ES-I3 (cell line): Measurements from ENCODE around the gene ADAM33.

Experiments
- H3K36me3 ChIP-seq: 2 replicates; pipeline ENCODE4 v1.6.1; 2013; ENCODE audit warnings: mild to moderate bottlenecking, low read length, control low read depth, moderate library complexity; ENCODE audit not compliant: insufficient read depth
- H3K4me1 ChIP-seq: 2 replicates; pipeline ENCODE4 v1.6.1; 2013; ENCODE audit warnings: mild to moderate bottlenecking, control low read depth, low read length; ENCODE audit not compliant: insufficient read depth
- H3K9ac ChIP-seq: 2 replicates; pipeline ENCODE4 v1.6.1; 2013; ENCODE audit warnings: low read depth, mild to moderate bottlenecking, low read length, moderate library complexity
- H3K9me3 ChIP-seq: 2 replicates; pipeline ENCODE4 v1.6.1; 2013; ENCODE audit warnings: mild to moderate bottlenecking, low read length, moderate library complexity; ENCODE audit not compliant: control insufficient read depth, insufficient read depth

The ADAM33 gene

GRCh38 chr20:3659492-3660261, 22.1 kb downstream of the ADAM33 start:
- H3K36me3 ChIP-seq = no peaks in the 10 kb centered on the region
- H3K9me3 ChIP-seq = no peaks in the 10 kb centered on the region; the same call in 1 of the 2 replicates
- no peak overlapping the region for H3K9ac ChIP-seq

GRCh38 chr20:3658716-3659491, 22.9 kb downstream of the ADAM33 start:
- no peaks in the 10 kb centered on the region; the same call in 1 of the 2 replicates for H3K4me1 ChIP-seq
- H3K9me3 ChIP-seq = no peaks in the 10 kb centered on the region; the same call in 1 of the 2 replicates
- no peak overlapping the region for H3K9ac ChIP-seq
- H3K36me3 ChIP-seq = no peaks in the 10 kb centered on the region

More at GRCh38 chr20:3659492-3660261, 22.1 kb downstream of the ADAM33 start:
- H3K4me1 ChIP-seq = no peaks in the 10 kb centered on the region; the same call in 1 of the 2 replicates

GRCh38 chr20:3658019-3658715, 23.6 kb downstream of the ADAM33 start:
- no peak overlapping the region for H3K9ac ChIP-seq
- no peaks in the 10 kb centered on the region for H3K36me3 ChIP-seq
- no peaks in the 10 kb centered on the region; the same call in 1 of the 2 replicates for H3K4me1 ChIP-seq
- no peaks in the 10 kb centered on the region; the same call in 1 of the 2 replicates for H3K9me3 ChIP-seq

- no peak overlapping the region for H3K9ac ChIP-seq
- H3K36me3 ChIP-seq = 0 out of 2 replicates have a peak, but pooled peaks cover 4% of the 10 kb centered on the region
- no peaks in the 10 kb centered on the region for H3K9me3 ChIP-seq
- no peaks in the 10 kb centered on the region; the same call in 1 of the 2 replicates for H3K4me1 ChIP-seq
Measured at GRCh38 chr20:3655131-3655405, 26.7 kb downstream of the ADAM33 start.

GRCh38 chr20:3654326-3655130, 27.3 kb downstream of the ADAM33 start:
- Histone ChIP-seq H3K4me1 (no peaks in the 10 kb centered on the region; the same call in 1 of the 2 replicates), H3K36me3 (0 out of 2 replicates have a peak, but pooled peaks cover 4% of the 10 kb centered on the region), H3K9me3 (no peaks in the 10 kb centered on the region), H3K9ac (no peak overlapping the region)

- Histone ChIP-seq H3K9me3 (no peaks in the 10 kb centered on the region), H3K4me1 (no peaks in the 10 kb centered on the region; the same call in 1 of the 2 replicates), H3K36me3 (0 out of 2 replicates have a peak, but pooled peaks cover 4% of the 10 kb centered on the region), H3K9ac (no peak overlapping the region)
Measured at GRCh38 chr20:3653921-3654320, 27.9 kb downstream of the ADAM33 start.

GRCh38 chr20:3652676-3653596, 28.9 kb downstream of the ADAM33 start:
- Histone ChIP-seq H3K4me1 (no peaks in the 10 kb centered on the region), H3K9me3 (no peaks in the 10 kb centered on the region), H3K9ac (no peak overlapping the region), H3K36me3 (0 out of 2 replicates have a peak, but pooled peaks cover 4% of the 10 kb centered on the region)

GRCh38 chr20:3652221-3652620, 29.6 kb downstream of the ADAM33 start:
- H3K9me3 ChIP-seq = no peaks in the 10 kb centered on the region
- no peak overlapping the region for H3K9ac ChIP-seq
- H3K36me3 ChIP-seq = 0 out of 2 replicates have a peak, but pooled peaks cover 4% of the 10 kb centered on the region
- no peaks in the 10 kb centered on the region for H3K4me1 ChIP-seq

GRCh38 chr20:3651204-3651962, 30.4 kb downstream of the ADAM33 start:
- Histone ChIP-seq H3K36me3 (0 out of 2 replicates have a peak, but pooled peaks cover 4% of the 10 kb centered on the region), H3K9ac (no peak overlapping the region)

GRCh38 chr20:3648951-3649350, 32.9 kb downstream of the ADAM33 start:
- H3K36me3 ChIP-seq = 0 out of 2 replicates have a peak, but pooled peaks cover 4% of the 10 kb centered on the region
- no peak overlapping the region for H3K9ac ChIP-seq

More at GRCh38 chr20:3651204-3651962, 30.4 kb downstream of the ADAM33 start:
- no peaks in the 10 kb centered on the region for H3K9me3 ChIP-seq
- no peaks in the 10 kb centered on the region for H3K4me1 ChIP-seq

GRCh38 chr20:3647473-3647872, 34.3 kb downstream of the ADAM33 start:
- no peaks in the 10 kb centered on the region for H3K4me1 ChIP-seq

More at GRCh38 chr20:3648951-3649350, 32.9 kb downstream of the ADAM33 start:
- Histone ChIP-seq H3K9me3 (no peaks in the 10 kb centered on the region), H3K4me1 (no peaks in the 10 kb centered on the region)

GRCh38 chr20:3646651-3647050, 35.2 kb downstream of the ADAM33 start:
- Histone ChIP-seq H3K4me1 (no peaks in the 10 kb centered on the region), H3K9ac (no peak overlapping the region), H3K9me3 (no peaks in the 10 kb centered on the region), H3K36me3 (0 out of 2 replicates have a peak, but pooled peaks cover 4% of the 10 kb centered on the region)

More at GRCh38 chr20:3647473-3647872, 34.3 kb downstream of the ADAM33 start:
- H3K36me3 ChIP-seq = 0 out of 2 replicates have a peak, but pooled peaks cover 4% of the 10 kb centered on the region
- H3K9me3 ChIP-seq = no peaks in the 10 kb centered on the region
- no peak overlapping the region for H3K9ac ChIP-seq
